Stimulated activated CD8-positive, alpha-beta memory T cell treated with anti-CD3 and anti-CD28 coated beads, Interleukin-4, amount 100 ng/mL, for 48 hours (primary cell): ENCODE data around the gene DNM1.

Source experiments
- DNase-seq: peaks from one replicate; pipeline ENCODE4 v3.0.0-alpha.2; 2020

Gene DNM1

GRCh38 chr9:128203024-128203706 lies at the start of gene DNM1:
Gene DNM1, plus strand, starts transcription at chr9:128203379. Its CDS starts 92 bp downstream, at chr9:128203471.
- DNase-seq, result peak; percentile 73

- DNase-seq, result no peak
Measured at GRCh38 chr9:128153947-128154695, 49.1 kb upstream of the DNM1 start.

- no peak for DNase-seq
Measured at GRCh38 chr9:128155736-128156500, 47.3 kb upstream of the DNM1 start.

- DNase-seq, result peak; percentile 56
Measured at GRCh38 chr9:128159522-128159783, 43.7 kb upstream of the DNM1 start.

- peak; percentile 97 for DNase-seq
Measured at GRCh38 chr9:128159784-128160602, 43.2 kb upstream of the DNM1 start, which contains the start of gene BBLN. Gene BBLN, plus strand, starts transcription at chr9:128160265. Its CDS starts 143 bp downstream, at chr9:128160408.

GRCh38 chr9:128160603-128160987 lies 42.6 kb upstream of the DNM1 start:
- peak; percentile 72 for DNase-seq

GRCh38 chr9:128161215-128161902 lies 41.8 kb upstream of the DNM1 start:
- DNase-seq, result no peak

GRCh38 chr9:128162215-128163026 lies 40.8 kb upstream of the DNM1 start:
- no peak for DNase-seq

- DNase-seq, result no peak
Measured at GRCh38 chr9:128163027-128163515, 40.1 kb upstream of the DNM1 start.

GRCh38 chr9:128163523-128164306 lies 39.5 kb upstream of the DNM1 start:
- DNase-seq, result no peak

- no peak for DNase-seq
Measured at GRCh38 chr9:128164307-128164885, 38.8 kb upstream of the DNM1 start.

GRCh38 chr9:128166169-128166568 lies 37.0 kb upstream of the DNM1 start:
- no peak for DNase-seq

GRCh38 chr9:128167209-128167608 lies 36.0 kb upstream of the DNM1 start:
- no peak for DNase-seq

GRCh38 chr9:128168731-128169308 lies 34.4 kb upstream of the DNM1 start:
- DNase-seq, result no peak

- DNase-seq, result no peak
Measured at GRCh38 chr9:128169492-128169891, 33.7 kb upstream of the DNM1 start.

GRCh38 chr9:128169925-128170324 lies 33.3 kb upstream of the DNM1 start:
- no peak for DNase-seq

- no peak for DNase-seq
Measured at GRCh38 chr9:128174062-128174461, 29.1 kb upstream of the DNM1 start.

GRCh38 chr9:128175102-128175563 lies 28.0 kb upstream of the DNM1 start:
- no peak for DNase-seq

GRCh38 chr9:128175726-128176125 lies 27.5 kb upstream of the DNM1 start:
- no peak for DNase-seq
